Stimulated activated CD4-positive, alpha-beta T cell treated with anti-CD3 and anti-CD28 coated beads, Interleukin-2, amount 100 ng/mL, for 4 hours (primary cell): ENCODE results near the gene LAMA2.

ENCODE experiments used
- DNase-seq: peaks from one replicate; pipeline ENCODE4 v3.0.0-alpha.2; 2020; ENCODE audit warnings: low read depth

The LAMA2 gene

DNA sequence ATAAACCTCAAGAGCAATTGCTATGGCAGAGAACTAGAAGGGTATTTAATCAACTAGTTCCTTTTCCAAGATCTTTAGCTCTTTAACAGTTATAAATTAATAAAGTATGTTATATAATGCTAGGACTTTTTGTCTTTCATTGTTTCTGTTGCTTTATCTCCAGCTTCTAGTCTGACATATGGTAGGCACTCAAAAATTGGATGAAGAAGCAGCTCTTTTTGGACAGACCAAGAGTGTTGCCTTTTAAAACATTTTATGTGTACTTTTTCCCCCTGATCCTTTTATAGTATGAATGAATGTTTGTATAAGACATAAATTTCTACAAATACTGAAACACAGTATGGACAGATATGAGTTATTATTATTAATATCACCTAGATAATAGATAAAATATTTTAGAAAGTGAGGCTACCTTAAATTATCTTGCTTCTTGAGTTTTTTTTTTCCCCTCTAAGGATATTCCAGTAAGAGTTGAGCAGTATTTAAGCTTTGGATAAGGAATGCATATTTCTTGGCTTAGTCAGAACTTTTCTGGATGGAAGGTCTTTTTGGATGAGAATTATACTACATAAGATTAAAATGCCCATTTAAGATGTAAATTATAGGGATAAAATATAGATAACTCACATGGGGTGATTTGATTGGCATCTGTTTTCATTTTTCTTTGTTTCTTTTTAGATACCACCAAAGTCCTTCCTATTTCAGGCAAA lies 16.6 kb downstream of the LAMA2 start:
- DNase-seq: no peak

DNA sequence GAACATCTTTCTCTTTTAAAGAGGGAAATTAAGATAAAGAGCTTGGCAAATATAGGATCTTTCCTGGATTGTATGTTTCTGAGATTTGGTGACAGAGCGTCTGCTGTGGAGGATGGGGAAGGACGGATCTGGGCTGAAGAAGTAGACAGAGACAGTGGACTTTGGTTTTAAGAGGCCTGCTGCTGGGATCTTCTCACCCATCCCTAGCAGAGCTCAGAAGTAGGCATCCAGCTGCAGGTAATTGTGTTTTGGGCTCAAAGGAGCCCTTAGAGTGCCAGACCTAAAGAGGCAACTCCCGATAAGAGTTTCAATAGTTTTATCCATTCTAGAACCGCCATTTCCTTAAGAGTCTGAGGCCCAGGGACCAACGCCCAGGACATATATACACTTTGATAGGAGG lies 20.8 kb downstream of the LAMA2 start:
- DNase-seq: no peak

DNA sequence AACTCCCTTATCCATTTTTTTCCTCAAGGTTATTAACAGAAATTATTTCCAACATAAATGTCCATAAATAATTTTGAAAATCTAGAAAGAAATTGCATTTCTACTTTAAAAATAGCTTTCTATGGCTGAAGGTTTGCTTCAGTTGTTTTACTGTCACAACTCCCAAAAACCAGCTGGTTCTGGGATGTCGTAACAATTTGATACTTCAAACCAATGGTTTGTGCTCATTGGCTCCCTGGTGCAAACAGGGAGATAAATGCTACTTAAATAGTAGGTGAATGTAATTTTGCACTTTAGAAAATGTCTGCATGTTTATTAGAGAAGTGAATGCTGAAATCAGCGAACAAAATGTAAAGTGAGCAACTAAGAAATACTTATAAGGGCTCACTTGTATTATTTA lies 31.1 kb downstream of the LAMA2 start:
- no peak for DNase-seq

DNA sequence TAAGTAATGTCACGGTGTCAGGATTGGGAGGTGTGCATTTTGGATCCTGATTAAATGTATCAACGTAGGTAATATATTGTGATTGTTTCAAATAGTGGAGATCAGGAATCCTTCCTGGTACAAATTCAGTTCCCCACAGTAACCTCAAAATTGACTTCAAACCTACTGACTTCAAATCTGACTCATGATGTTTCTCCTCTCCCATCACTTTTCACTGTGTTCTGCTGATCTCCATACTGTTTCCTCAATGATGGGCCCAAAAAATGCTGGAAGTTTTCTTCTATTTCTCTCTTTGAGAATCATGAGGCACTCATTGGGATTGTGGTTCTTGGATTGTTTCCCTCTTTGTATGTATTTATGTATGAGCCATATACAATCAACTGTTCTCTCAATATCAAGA lies 35.9 kb downstream of the LAMA2 start:
- DNase-seq: no peak

DNA sequence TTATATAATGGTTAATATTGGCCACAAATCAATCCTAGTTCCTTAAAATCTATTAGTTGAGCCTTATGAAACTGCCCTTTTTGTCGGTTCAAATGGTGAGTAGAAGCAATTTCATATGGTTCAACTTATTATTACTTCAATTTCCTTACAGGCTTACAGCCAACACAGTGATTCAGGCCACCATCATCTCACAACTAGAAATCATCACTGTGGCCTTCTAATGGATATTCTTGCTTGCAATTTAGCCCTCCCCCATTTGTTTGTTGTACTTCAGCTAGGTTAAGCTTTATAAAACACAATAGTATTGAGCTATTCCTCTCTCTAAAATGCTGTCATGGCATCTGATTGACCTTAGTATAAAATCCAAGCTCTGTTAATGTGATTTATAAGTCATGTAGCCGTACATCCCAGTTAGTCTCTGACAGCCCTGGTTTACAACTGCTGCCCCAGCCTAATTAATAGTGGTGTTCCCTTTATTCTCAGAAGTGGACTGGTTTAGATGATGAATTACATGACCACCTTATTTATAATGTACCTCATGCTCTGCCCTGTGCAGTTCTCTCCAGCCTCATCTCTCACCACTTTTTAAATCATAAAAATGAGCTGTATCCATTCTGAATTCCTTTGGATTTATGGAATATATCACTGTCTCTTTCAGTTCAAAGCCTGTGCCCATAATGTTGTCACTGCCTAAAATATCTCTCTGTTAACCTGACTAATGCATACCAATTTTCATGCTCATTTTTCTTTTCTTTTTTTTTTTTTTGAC lies 36.7 kb downstream of the LAMA2 start:
- no peak for DNase-seq

DNA sequence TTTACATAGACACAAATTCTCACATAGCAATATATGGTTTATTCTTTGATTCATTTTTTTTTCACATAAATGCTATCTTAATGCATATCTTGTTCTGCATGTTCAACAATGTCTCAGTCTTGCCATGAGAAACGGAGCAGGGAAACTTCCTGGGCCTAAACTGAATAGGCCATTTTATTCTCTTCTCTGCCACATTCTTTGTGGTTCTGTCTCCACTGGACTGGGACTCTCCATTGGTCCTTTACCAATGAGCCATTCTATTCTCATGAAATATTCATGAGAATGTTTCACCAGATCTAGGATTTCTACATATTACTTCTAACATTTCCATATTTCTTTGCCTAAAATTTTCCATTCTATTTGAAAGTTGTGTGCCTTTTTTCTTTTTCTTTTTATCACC lies 42.8 kb downstream of the LAMA2 start:
- DNase-seq: no peak

DNA sequence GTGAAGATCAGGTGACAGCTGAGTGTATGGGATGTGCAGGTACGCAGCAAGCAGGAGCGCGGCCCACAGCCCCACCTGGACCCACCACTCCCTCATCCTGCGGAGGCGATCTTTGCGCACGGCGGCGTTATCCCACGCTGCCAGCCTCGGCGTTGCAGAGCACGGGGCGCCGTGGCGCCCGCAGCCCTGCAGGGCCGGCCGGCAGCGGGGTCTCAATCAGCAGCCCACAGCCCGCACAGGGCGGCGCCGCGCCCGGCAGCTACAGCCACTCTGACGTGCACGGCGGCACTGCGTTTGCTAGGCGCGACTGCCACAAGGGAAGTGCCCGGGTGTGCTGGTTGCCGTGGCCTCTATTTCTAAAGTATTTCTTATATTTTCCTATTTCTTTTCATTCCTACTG lies 46.9 kb downstream of the LAMA2 start:
- DNase-seq: no peak

DNA sequence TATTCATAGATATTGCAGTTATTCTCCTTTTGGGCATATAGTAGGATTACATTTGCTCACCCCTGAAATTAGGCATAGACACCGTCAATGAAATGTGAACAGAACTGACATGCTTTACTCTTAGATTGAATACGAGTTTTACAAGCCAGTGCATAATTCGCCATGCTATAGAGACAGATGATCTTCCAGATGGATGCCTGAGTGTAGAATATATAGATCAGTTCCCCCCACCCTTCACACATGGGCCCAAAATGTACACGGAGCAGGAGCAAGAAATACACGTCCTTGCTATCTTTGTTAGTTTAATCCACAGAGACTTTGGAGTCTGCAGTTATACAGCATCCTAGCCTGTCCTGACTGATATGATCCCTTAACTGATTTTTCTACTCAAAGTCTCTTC lies 47.4 kb downstream of the LAMA2 start:
- DNase-seq: no peak

DNA sequence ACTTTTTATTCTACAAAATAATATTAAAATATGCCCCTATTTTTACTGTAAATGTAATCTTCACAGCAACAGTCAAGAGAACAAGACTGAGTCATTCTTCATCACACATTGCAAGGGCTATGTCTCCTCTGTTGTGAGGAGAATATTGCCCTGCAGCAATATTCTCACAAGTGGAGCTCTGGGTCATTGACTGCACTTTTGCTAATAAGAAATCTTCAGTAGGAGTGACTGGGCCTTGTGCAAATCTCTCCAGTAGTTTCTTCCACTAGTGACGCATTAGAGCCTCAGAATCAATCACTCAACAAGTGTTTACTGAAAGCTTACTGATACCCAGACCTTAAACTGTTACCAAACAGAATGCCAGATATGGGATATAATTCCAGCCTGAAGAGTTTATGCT lies 49.1 kb downstream of the LAMA2 start:
- DNase-seq: no peak

DNA sequence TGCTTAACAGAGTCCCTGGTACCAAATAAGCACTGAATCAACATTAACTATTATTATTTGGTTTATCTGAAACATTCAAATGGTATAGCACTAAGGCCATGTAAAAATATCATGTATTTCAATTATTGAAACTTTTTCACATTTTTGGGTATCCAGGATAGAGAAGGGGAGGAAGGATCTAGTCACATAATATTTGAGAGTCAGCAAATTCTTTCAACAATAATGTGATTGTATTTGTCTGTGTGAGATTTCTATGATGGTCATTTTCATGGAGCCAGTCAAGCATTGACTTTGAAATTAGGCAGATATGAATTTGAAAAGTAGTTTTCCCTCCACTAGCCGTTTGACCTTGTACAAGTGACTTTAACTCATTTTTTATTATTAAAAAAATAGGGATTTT lies 67.9 kb downstream of the LAMA2 start:
- no peak for DNase-seq

DNA sequence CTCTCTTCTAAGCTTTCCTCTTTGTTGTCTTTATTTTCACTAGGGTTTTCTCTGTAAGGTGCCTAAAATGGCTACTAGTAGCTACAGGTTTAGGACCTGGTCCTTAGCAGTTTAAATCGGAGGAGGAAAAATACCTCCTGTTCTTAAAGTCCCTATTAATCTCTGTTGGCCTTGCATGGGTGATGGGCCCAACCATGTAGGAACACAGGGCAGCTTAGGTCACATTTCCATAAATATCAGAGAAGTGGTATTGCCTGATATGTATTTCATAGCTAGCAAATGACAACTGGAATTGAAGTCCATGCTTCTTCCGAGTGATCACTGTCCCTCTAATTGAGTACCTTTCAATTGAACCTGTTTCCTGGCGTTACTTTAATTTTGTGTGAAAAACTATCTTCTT lies 70.0 kb downstream of the LAMA2 start:
- no peak for DNase-seq

DNA sequence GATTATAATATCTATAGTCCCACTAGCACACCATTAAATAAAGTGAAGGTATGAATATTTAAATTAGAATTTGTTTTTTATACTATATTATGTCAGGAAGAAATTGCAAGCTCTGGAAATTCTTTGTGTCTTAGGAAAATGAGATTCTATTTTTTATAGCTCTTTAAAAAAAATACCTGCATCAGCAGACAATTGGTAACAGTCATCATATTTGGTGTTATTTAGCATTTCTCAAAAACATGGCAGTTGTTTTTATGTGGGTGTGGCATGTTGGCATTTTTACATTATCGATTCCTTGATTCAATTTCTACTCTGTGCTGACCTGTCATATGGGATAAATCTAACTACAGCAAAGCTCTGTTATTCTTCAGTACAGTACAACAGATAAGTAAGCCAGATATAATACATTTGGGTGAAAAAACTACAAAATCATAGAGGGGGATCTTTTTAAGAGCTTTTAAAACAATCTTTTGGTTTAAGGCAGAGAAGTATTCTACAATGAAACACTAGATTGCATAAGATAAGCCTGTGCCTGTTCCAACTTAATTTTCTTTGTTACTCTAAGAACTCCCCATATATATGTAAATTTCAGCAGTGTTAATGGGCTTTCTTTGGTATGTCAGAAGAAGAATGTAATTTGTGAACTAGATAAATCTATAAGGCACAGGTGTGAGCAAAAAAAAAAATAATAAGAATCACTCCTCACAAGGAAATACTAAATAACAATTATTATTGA lies 71.5 kb downstream of the LAMA2 start:
- DNase-seq: no peak

DNA sequence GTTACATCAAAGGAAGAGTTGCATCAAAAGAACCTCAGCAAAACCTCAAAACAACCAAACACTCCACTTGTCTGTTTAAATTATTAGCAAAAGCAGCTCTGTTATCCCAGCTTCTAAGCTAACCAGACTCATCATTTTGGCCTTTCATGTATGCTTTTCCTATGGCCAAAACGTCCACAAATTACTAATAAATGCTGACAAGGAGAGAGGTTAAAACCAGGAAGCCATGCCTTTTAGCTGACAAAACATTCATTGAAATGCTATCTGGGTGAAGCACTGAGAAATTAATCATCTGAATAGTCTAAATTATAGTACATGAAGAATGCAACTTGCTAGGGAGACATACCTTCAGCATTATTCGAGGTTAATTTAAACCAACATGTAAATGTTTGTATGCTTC lies 80.6 kb downstream of the LAMA2 start:
- DNase-seq: no peak

DNA sequence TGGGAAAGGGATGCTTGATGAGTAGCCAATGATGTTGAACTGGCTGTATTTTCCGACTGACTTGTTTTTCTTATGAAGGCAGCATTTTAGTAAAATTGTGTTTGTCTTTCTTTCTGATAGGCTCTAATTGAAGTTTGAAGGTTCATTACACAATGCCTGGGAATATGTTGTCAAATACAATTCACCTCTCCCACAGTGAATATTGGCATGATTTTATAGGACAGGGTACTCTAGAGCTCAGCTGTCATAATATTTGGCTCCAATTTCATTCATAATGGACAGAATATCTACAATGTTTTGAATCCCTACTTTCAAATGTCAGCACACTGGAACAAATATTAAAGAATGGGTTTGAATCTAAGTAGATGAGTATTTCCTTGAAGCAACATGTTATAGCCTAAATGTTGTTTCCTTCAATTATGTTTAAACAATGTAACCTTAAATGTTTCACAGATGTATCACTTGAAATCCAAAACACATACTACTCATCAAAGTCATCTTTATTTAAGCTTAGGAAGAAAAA lies 81.4 kb downstream of the LAMA2 start:
- DNase-seq: no peak

DNA sequence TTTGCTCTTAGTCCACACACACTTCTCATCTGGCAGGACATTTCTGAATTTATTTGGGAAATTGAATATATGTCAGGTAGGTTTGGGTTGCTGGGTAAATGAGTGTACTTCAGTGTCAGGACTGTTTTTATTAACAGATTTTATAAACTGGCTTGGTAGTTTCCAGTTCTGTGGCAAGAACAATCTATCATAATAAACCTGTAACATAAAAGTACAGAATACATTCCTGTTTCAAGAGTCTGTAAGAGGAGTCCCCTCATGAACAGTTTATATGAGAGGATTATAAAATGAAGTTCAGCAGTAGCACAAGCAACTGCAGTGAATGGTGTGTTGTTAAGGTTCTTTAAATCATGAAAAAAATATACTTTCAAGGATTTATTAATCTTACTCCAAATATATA lies 81.8 kb downstream of the LAMA2 start:
- DNase-seq: no peak

DNA sequence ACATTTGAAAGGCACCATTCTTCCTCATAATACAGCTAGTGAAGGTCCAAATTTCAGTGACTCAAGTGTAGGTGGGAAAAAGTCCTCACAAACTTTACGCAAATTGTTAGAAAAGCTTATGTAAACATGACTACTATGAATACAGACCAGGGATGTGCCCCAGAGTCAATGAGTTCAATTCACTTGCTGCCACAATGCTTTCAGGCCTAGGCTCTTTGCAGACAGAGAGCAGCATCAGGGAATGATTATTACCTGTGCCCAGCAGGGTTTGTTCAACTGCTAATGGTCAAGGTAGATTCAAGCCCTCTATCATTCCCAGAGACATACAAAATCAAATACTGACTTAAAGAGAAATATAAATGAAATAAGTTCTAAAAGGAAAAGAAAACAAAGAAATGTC lies 84.0 kb downstream of the LAMA2 start:
- DNase-seq: no peak

DNA sequence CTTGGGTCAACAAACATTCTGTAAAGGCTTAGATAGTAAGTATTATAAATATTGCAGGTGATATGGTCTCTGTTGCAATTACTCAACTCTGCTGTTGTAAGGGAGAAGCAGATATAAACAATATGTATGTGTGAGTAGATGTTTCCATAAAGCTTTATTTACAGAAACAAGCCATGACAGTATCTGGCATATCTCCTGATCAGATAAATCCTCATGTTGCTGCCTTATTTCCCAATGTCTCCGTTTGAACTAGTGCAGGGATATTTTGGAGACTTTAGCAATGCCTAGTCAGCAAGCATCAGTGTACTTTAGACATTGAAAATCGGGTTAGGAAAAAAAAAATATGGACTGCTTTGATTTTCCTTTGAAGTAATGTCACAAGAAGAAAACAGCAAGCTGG lies 96.1 kb downstream of the LAMA2 start:
- DNase-seq: no peak

DNA sequence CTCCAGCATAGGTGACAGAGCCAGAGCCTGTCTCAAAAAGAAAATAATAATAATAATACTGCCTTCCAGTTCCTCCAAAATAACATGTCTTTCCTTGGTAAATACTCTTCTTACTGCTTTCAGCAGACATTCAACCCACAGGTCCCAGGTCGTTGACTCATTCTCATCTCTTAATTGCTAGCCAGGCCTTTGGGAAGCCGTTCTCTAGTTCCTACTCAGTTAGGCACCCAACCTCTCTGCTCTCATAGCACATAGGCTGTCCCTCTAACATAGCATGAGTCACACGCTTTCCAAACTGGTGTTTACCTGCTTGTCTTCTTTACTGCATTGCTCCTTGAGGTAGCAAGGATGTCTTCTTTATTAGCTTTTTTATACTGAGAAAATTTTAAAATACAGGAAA lies 98.8 kb downstream of the LAMA2 start:
- no peak for DNase-seq

DNA sequence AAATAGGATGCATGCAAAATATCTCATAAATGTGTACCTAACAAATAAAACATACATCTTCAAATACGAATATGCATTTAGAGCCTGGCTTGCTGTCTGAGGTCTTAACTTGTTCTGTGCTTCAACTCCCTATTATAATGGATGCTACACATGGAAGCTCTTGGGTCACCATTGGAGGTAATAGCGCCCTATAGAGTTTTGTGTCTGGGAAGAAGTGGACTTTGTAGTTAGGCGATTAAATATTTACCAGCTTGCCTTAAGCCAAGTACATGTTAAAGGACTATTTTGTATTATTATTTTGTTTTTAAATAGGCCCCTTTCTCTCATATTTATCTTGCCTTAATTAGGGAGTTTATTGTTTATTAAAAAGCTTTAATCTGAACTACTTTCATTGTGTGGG lies 107.4 kb downstream of the LAMA2 start:
- DNase-seq: no peak

DNA sequence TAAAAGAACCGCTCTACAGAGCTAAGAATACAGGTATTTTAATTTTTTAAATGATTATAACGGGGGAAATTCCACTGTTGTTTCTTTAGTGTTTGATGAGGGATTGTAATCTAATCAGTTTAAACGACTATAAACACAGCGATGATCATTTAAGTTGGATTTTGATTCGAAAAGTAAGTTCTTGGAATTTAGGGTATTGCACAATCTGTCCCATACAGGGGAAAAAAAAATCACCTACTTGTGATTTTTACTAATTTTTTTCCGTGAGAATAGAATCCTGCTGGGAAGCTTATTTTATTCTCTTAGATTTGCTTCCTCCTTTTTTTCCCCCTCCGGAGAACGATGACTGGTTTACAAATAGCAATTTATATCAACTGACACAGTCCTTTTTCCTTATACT lies 108.0 kb downstream of the LAMA2 start:
- no peak for DNase-seq

DNA sequence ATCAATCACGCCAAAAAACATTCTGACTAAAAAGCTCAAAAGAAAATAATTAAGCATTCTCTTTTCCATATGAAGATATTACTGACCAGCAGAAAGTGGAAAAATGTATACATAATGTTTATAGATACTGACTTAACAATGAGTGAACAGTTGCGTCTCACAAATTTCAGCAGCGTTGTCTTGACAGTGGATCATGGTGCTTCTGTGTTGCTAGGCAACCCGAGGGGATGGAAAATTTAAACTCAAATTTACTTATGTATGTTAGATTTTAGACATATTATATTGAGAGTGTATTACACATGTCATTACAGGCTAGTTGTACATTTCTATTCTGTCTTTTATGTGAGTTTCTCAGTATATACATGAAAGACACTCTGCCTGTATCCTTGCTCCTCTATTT lies 110.2 kb downstream of the LAMA2 start:
- no peak for DNase-seq

DNA sequence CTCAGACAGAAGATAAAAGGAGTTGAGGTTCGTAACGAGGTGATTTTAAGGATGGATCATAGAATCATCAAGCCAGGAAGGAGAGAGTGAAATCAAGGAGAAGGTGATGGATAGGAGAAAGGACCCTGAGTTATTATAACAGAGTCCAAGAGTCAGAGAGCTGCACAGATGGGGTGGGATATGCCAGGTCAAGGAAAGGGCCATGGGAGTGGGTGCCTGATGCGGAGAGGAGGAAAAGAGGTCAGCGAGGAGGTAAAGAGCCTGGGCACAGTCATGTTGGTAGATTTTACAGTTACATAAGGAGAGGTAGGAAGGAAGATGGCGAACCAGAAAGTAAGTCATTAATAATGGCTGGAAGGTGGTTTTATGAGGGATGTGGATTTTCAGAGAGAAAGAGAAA lies 114.9 kb downstream of the LAMA2 start:
- no peak for DNase-seq
